Measurements from ENCODE around the gene EVL.

Gene EVL

DNA sequence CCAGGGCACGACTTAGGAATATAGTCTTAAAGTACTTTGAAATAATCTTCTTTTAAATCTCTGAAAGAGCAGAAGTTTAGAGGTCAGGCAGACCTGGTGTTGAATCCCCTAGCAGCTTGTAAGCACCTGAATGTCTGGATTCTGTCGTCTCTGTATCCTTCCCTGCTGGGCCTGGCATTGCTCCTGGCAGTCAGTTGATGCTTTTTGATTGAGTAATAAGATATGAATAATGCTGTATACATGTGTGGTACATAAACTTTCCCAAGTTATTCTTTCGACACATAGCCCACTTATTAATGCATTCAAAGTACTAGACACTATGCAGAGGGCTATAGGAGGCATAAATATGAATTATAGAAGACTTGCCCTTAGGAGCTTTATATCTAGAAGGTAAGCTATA, 31.4 kb downstream of the EVL start:
- TF ChIP-seq, protein P1, sequence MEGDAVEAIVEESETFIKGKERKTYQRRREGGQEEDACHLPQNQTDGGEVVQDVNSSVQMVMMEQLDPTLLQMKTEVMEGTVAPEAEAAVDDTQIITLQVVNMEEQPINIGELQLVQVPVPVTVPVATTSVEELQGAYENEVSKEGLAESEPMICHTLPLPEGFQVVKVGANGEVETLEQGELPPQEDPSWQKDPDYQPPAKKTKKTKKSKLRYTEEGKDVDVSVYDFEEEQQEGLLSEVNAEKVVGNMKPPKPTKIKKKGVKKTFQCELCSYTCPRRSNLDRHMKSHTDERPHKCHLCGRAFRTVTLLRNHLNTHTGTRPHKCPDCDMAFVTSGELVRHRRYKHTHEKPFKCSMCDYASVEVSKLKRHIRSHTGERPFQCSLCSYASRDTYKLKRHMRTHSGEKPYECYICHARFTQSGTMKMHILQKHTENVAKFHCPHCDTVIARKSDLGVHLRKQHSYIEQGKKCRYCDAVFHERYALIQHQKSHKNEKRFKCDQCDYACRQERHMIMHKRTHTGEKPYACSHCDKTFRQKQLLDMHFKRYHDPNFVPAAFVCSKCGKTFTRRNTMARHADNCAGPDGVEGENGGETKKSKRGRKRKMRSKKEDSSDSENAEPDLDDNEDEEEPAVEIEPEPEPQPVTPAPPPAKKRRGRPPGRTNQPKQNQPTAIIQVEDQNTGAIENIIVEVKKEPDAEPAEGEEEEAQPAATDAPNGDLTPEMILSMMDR (IDR thresholded peaks at IDR 0.05; ENCODE audit: low read depth, low read length) = no peak
- TF ChIP-seq, protein P2, sequence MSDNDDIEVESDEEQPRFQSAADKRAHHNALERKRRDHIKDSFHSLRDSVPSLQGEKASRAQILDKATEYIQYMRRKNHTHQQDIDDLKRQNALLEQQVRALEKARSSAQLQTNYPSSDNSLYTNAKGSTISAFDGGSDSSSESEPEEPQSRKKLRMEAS (IDR thresholded peaks at IDR 0.05; ENCODE audit: low read depth, low read length) = no peak
- TF ChIP-seq POLR2A (IDR thresholded peaks at IDR 0.05; ENCODE audit: extremely low read depth, insufficient read length) (no peak), MYC (IDR thresholded peaks at IDR 0.05; ENCODE audit: low read depth, low read length) (no peak)
- DNase-seq (ENCODE audit: low read depth) = no peak
- no peak overlapping the region for H3K4me3 ChIP-seq (ENCODE audit: low read depth, low read length)

DNA sequence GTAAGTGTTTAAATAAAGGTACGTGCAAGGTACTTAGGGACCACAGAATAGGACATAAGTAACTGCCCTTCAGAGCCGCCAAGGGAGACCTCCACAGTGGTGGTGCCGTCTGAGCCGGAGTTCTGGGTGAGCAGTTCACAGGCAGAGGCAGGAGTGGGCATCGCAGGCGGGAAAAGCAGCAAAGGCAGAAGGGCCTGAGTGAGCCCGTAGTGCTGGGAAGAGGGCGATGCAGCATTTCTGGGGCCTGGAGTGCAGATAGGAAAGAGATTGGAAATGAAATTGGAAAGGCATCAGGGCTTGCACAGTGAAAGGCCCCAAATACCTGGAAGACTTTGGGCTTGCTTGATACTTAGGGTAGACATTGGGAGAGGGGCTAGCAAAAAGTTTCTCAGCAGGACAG, 32.9 kb downstream of the EVL start:
- no peak for DNase-seq (ENCODE audit: low read depth)
- H3K4me3 ChIP-seq (ENCODE audit: low read depth, low read length) = no peak overlapping the region
- no peak for TF ChIP-seq POLR2A (IDR thresholded peaks at IDR 0.05; ENCODE audit: extremely low read depth, insufficient read length)
- TF ChIP-seq, protein P1 (IDR thresholded peaks at IDR 0.05; ENCODE audit: low read depth, low read length) = no peak
- TF ChIP-seq, protein P2 (IDR thresholded peaks at IDR 0.05; ENCODE audit: low read depth, low read length) = no peak

DNA sequence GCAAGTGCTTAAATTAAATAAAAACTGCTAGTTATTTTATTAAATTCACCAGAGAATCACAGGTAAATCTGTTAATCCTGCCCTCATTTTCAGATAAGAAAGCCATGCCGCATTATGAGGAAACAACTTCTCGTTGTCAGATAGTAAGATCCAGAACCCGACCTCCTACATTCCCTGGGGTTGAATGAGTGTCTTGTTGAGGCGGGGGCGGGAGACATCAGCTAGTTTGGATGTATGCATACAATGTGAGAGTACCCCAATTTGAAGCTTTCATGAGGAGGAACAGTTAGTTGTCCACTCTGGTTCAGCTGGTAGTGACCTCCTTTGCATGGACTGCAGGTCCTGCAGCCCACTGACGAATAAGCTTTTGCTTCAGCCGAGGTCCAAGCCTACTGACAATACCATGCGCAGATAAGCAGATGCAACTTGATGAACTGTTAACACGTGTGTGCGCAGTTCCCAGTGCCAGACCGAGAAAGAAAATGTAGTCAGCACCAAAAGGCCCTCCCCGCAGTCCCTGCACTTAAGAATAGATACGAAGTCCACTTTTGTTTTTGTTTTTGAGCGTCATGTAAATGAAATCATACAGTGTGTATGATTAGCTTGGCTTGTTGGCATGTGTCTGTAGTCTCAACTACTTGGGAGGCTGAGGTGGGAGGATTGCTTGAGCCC, 34.9 kb downstream of the EVL start:
- TF ChIP-seq, protein P2 (IDR thresholded peaks at IDR 0.05; ENCODE audit: low read depth, low read length) = no peak
- no peak for TF ChIP-seq POLR2A (IDR thresholded peaks at IDR 0.05; ENCODE audit: extremely low read depth, insufficient read length)
- no peak for TF ChIP-seq MYC (IDR thresholded peaks at IDR 0.05; ENCODE audit: low read depth, low read length)
- TF ChIP-seq, protein P1 (IDR thresholded peaks at IDR 0.05; ENCODE audit: low read depth, low read length) = no peak
- no peak overlapping the region for H3K4me3 ChIP-seq (ENCODE audit: low read depth, low read length)
- DNase-seq (ENCODE audit: low read depth) = no peak

DNA sequence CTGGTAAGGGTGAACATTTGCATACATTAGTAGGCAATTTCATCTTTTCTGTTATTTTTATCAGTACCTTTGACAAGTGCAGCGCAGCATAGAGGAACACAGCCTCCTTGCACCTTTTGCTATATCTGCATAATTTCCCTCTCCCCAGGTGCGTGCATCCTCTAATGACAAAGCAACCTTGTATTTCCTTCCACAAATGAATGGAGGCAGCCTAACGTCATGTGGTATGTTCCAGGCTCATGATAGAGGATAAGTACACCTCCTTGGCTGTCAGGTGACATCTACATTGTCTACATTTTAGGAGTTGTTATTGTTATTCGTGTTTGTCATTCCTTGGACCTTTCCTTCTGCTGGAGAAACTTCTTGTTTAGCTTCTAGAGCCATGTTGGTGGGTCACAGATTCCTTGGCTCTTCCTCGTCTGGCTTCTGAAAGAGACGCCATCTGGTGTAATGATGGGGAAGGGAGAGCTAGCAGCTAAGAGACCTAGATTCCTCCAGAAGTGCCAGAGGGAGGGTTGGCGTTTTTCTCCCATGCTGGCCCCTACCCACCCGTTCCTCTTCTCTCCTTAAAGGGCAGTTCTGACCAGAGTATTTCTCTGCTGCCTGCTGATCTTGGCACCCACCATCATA, 37.0 kb downstream of the EVL start:
- H3K4me3 ChIP-seq (ENCODE audit: low read depth, low read length) = no peak overlapping the region
- no peak for DNase-seq (ENCODE audit: low read depth)
- TF ChIP-seq, protein P2 (IDR thresholded peaks at IDR 0.05; ENCODE audit: low read depth, low read length) = no peak
- TF ChIP-seq, protein P1 (IDR thresholded peaks at IDR 0.05; ENCODE audit: low read depth, low read length) = no peak
- TF ChIP-seq POLR2A (IDR thresholded peaks at IDR 0.05; ENCODE audit: extremely low read depth, insufficient read length) (no peak), MYC (IDR thresholded peaks at IDR 0.05; ENCODE audit: low read depth, low read length) (no peak)

DNA sequence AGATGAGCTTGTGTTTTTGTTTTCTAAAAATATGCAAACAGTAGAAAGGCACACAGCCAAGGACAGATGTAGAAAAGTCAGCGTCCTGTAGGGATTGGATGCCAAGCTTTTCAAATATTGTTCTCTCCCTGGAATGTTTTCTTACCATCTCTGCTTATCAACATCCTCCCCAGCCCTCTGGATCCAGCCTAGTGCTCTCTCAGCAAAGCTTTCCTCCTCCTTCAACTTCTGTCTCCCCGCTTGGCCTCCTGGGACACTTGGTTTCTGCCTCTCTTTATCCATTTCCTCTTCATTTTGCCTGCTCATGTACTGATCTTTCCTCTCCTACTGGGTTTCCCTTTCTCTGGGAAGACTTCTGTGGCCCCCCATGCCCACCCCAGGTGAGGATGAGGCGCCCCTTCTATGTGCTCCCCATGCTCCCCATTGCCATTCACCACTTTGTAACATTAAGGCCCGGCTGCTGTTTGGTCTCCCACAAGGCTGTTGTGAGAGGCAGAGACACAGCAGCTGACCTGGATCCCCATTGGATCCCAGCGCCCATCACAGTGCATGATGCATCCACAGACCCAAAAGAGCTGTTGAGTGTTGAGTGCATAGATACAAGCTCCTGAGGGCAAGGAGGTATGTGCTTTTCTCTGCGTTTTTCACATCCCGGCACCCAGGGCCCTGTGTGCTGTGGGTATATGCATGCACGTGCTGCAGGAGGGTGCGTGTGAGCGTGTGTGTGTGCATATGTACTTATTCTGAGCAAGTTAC, 38.2 kb downstream of the EVL start:
- DNase-seq (ENCODE audit: low read depth) = no peak
- TF ChIP-seq, protein P2 (IDR thresholded peaks at IDR 0.05; ENCODE audit: low read depth, low read length) = no peak
- TF ChIP-seq POLR2A (IDR thresholded peaks at IDR 0.05; ENCODE audit: extremely low read depth, insufficient read length) (no peak), MYC (IDR thresholded peaks at IDR 0.05; ENCODE audit: low read depth, low read length) (no peak)
- TF ChIP-seq, protein P1 (IDR thresholded peaks at IDR 0.05; ENCODE audit: low read depth, low read length) = no peak
- H3K4me3 ChIP-seq (ENCODE audit: low read depth, low read length) = no peak overlapping the region
